ENCODE results near the gene GSK3A.

Gene GSK3A

DNA sequence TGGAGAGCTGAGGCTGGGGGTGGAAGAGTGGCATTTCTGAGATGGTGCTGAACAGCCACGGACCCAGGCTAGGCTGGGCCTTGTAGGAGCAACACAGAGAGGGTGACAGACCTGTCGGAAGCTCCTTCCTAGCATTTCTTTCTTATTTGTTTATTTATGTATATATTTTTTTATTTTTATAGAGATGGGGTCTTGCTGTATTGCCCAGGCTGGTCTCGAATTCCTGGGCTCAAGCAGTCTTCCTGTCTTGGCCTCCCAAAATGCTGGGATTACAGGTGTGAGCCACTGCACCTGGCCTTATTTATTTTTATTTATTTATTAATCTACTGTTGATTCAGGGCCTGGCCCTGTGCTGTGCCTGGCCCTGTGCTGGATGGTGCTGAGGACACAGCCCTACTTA lies 33.1 kb upstream of the GSK3A start:
- TF ChIP-seq ZNF677 (tag by site-specific recombination; IDR thresholded peaks at IDR 0.05) (no peak), ZFHX2 (tag by site-specific recombination; conservative IDR thresholded peaks at IDR 0.05) (0 out of 2 replicates have a peak, but pooled peaks have one; percentile 1), ZNF121 (tag by site-specific recombination; IDR thresholded peaks at IDR 0.05) (peak; percentile 97), PBX3 (CRISPR knock-in tag; IDR thresholded peaks at IDR 0.05) (no peak)
- ChIA-PET CTCF (interaction anchor here (0.6 to 1.1 kb wide), 3 partner anchors 31 to 332 kb away, joined by 3 to 8 read pairs (median 5); no protein-coding TSS in a partner anchor), POLR2A (interaction anchor here (12.3 kb wide), 1 partner anchor 28 kb away, joined by 242 read pairs; the partner anchor contains the start of gene GSK3A)
- H3K9me3 ChIP-seq (ENCODE audit: control insufficient read depth, insufficient read depth, low read depth, low read length), result no peaks in the 10 kb centered on the region
- no peak overlapping the region for H3K4me3 ChIP-seq (ENCODE audit: low read depth, low read length)
- peak overlapping the region; percentile 44; the same call in 1 of the 2 replicates for H3K27ac ChIP-seq (ENCODE audit: extremely low read depth, low read depth, low read length)
- H3K4me1 ChIP-seq (ENCODE audit: control insufficient read depth, insufficient read depth, low read length), result peaks cover 17% of the 10 kb centered on the region
- peaks cover 5 to 48% of the 10 kb centered on the region in 2 experiments for H3K36me3 ChIP-seq (ENCODE audit: control insufficient read depth in 2 of 2, insufficient read depth in 1 of 2, low read length in 2 of 2)

GRCh38 chr19:42275103-42275502 lies 32.7 kb upstream of the GSK3A start:
- Histone ChIP-seq H3K9me3 (ENCODE audit: control insufficient read depth, insufficient read depth, low read depth, low read length) (no peaks in the 10 kb centered on the region), H3K4me3 (ENCODE audit: low read depth, low read length) (no peak overlapping the region), H3K27ac (ENCODE audit: extremely low read depth, low read depth, low read length) (no peak overlapping the region), H3K36me3 (ENCODE audit: control insufficient read depth in 2 of 2, insufficient read depth in 1 of 2, low read length in 2 of 2) (peaks cover 5 to 48% of the 10 kb centered on the region in 2 experiments), H3K4me1 (ENCODE audit: control insufficient read depth, insufficient read depth, low read length) (peaks cover 21% of the 10 kb centered on the region)
- CTCF ChIA-PET, result interaction anchor here (0.7 to 1.1 kb wide), 3 partner anchors 31 to 1412 kb away, joined by 3 to 8 read pairs (median 3); no protein-coding TSS in a partner anchor
- POLR2A ChIA-PET, result interaction anchor here (12.3 kb wide), 1 partner anchor 28 kb away, joined by 242 read pairs; the partner anchor contains the start of gene GSK3A
- no peak for TF ChIP-seq REPIN1 (tag by site-specific recombination; IDR thresholded peaks at IDR 0.05; ENCODE audit: low read depth)
- TF ChIP-seq ZNF529 (tag by site-specific recombination; IDR thresholded peaks at IDR 0.05; ENCODE audit: insufficient replicate concordance), result no peak
- TF ChIP-seq ZNF362 (tag by site-specific recombination; IDR thresholded peaks at IDR 0.05), result no peak
- TF ChIP-seq ZNF423 (tag by site-specific recombination; IDR thresholded peaks at IDR 0.05), result no peak
- no peak for TF ChIP-seq ZEB2 (tag by site-specific recombination; IDR thresholded peaks at IDR 0.05)
- TF ChIP-seq, protein P1, sequence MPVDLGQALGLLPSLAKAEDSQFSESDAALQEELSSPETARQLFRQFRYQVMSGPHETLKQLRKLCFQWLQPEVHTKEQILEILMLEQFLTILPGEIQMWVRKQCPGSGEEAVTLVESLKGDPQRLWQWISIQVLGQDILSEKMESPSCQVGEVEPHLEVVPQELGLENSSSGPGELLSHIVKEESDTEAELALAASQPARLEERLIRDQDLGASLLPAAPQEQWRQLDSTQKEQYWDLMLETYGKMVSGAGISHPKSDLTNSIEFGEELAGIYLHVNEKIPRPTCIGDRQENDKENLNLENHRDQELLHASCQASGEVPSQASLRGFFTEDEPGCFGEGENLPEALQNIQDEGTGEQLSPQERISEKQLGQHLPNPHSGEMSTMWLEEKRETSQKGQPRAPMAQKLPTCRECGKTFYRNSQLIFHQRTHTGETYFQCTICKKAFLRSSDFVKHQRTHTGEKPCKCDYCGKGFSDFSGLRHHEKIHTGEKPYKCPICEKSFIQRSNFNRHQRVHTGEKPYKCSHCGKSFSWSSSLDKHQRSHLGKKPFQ (tag by site-specific recombination; IDR thresholded peaks at IDR 0.05), result no peak
- TF ChIP-seq, protein P2, sequence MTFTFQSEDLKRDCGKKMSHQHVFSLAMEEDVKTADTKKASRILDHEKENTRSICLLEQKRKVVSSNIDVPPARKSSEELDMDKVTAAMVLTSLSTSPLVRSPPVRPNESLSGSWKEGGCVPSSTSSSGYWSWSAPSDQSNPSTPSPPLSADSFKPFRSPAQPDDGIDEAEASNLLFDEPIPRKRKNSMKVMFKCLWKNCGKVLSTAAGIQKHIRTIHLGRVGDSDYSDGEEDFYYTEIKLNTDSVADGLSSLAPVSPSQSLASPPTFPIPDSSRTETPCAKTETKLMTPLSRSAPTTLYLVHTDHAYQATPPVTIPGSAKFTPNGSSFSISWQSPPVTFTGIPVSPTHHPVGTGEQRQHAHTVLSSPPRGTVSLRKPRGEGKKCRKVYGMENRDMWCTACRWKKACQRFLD (tag by site-specific recombination; IDR thresholded peaks at IDR 0.05), result no peak
- TF ChIP-seq BCL6B (tag by site-specific recombination; IDR thresholded peaks at IDR 0.05), result no peak
- TF ChIP-seq GLIS2 (tag by site-specific recombination; IDR thresholded peaks at IDR 0.05), result 0 out of 2 replicates have a peak, but pooled peaks have one; percentile 41
- TF ChIP-seq SCRT2 (tag by site-specific recombination; IDR thresholded peaks at IDR 0.05), result peak; percentile 56
- TF ChIP-seq ZFHX2 (tag by site-specific recombination; conservative IDR thresholded peaks at IDR 0.05), result peak; percentile 18; the same call in 1 of the 2 replicates
